K562 (cell line): ENCODE data around the gene ZCWPW1. TPM values are rescaled to one million over a fixed set of nuclear protein-coding genes. Genes with fewer than 3 reads are reported as not detected.
A peak's percentile ranks its signal among the peaks of the same experiment; 100 is the strongest.

Experiments used
- E2F4 ChIP-seq: sonication (generic); formaldehyde crosslinking; IDR thresholded peaks from 2 replicates; pipeline ENCODE4 v1.8.0; 2022; ENCODE audit warnings: mild to moderate bottlenecking, low read depth, missing genetic modification reagents
- HDAC1 ChIP-seq, 2 experiments: fragments of 450-650 bp; IDR thresholded peaks; 2 replicates each; pipeline ENCODE4 v1.6.1; 2016 to 2017; ENCODE audit warnings: inconsistent platforms in 1 of 2, mild to moderate bottlenecking in 1 of 2, moderate library complexity in 1 of 2
- PCBP1 ChIP-seq: fragments of 200-400 bp; formaldehyde crosslinking; IDR thresholded peaks from 2 replicates; pipeline ENCODE4 v1.6.1; 2018; ENCODE audit warnings: mild to moderate bottlenecking, low read depth, low read length; ENCODE audit not compliant: poor library complexity, severe bottlenecking
- PHF21A ChIP-seq: fragments of 450-650 bp; IDR thresholded peaks from 2 replicates; pipeline ENCODE4 v1.6.1; 2017; ENCODE audit warnings: low read depth, borderline replicate concordance
- PRMT5 ChIP-seq: sonication (generic); formaldehyde crosslinking; IDR thresholded peaks from 2 replicates; pipeline ENCODE4 v1.5.0; 2020; ENCODE audit warnings: missing genetic modification reagents
- RBM15 ChIP-seq: fragments of 200-400 bp; formaldehyde crosslinking; IDR thresholded peaks from 2 replicates; pipeline ENCODE4 v1.6.1; 2018; ENCODE audit warnings: mild to moderate bottlenecking, low read length, moderate library complexity; ENCODE audit not compliant: insufficient read depth
- REST ChIP-seq, 2 experiments: fragments of 450-650 bp; formaldehyde crosslinking in 1 of 2; IDR thresholded peaks; 2 replicates each; pipeline versions ENCODE4 v1.4.0 to v1.6.1; 2014 to 2020; ENCODE audit warnings: mild to moderate bottlenecking in 2 of 2, borderline replicate concordance in 1 of 2, low read depth in 1 of 2
- STAG1 ChIP-seq: sonication (generic); formaldehyde crosslinking; IDR thresholded peaks from 2 replicates; pipeline ENCODE4 v1.5.0; 2020; ENCODE audit warnings: missing genetic modification reagents, borderline replicate concordance
- TEAD2 ChIP-seq: fragments of 450-650 bp; IDR thresholded peaks from 2 replicates; pipeline ENCODE4 v1.6.1; 2016; ENCODE audit warnings: missing genetic modification characterization, control low read depth, missing compliant biosample characterization
- YBX1 ChIP-seq: fragments of 450-650 bp; IDR thresholded peaks from 2 replicates; pipeline ENCODE4 v1.7.1; 2016; ENCODE audit warnings: mild to moderate bottlenecking
- ZNF282 ChIP-seq: sonication (generic); formaldehyde crosslinking; IDR thresholded peaks from 2 replicates; pipeline ENCODE4 v1.8.1; 2023; ENCODE audit warnings: missing genetic modification reagents
- ZSCAN29 ChIP-seq: fragments of 450-650 bp; IDR thresholded peaks from 2 replicates; pipeline ENCODE4 v1.6.1; 2017
- polyA plus RNA-seq, 8 experiments: library from polyadenylated mRNA; depleted of rRNA in 4 of 8; stranded (reverse) in 5 of 8; unstranded in 3 of 8; fragments of >200 nt; fragmentation: Nextera tagmentation in 2 of 8; fragmentation: Illumina TruSeq in 1 of 8; extraction: Ambion mirVana in 2 of 8; extraction: Trizol in 1 of 8; gene quantifications; 2 replicates each; pipeline versions ENCODE4 v1.2.1 to v1.2.3, GENCODE V29; 2011 to 2014; ENCODE audit warnings: inconsistent platforms in 1 of 8, missing spikeins in 1 of 8
- total RNA-seq, 7 experiments: library from RNA; depleted of rRNA in 6 of 7; stranded (reverse); fragments of >200 nt in 6 of 7; fragmentation: Illumina TruSeq in 2 of 7; extraction: Trizol in 2 of 7; gene quantifications; 2 replicates each; pipeline versions ENCODE4 v1.2.1 to v1.2.3, GENCODE V29; 2011 to 2021; ENCODE audit warnings: low replicate concordance in 1 of 7
- TF ChIP-seq, protein P1 (sequence below): sonication (generic); formaldehyde crosslinking; IDR thresholded peaks from 2 replicates; pipeline ENCODE4 v1.9.0; 2022; ENCODE audit warnings: mild to moderate bottlenecking, missing genetic modification reagents

Gene ZCWPW1
- total and polyA plus RNA-seq, 9 of the 15 experiments (the other 6 are each of a cell fraction or from before 2014, with no cell fraction given) = 0.18 to 1.7 (median 1.2) TPM

DNA sequence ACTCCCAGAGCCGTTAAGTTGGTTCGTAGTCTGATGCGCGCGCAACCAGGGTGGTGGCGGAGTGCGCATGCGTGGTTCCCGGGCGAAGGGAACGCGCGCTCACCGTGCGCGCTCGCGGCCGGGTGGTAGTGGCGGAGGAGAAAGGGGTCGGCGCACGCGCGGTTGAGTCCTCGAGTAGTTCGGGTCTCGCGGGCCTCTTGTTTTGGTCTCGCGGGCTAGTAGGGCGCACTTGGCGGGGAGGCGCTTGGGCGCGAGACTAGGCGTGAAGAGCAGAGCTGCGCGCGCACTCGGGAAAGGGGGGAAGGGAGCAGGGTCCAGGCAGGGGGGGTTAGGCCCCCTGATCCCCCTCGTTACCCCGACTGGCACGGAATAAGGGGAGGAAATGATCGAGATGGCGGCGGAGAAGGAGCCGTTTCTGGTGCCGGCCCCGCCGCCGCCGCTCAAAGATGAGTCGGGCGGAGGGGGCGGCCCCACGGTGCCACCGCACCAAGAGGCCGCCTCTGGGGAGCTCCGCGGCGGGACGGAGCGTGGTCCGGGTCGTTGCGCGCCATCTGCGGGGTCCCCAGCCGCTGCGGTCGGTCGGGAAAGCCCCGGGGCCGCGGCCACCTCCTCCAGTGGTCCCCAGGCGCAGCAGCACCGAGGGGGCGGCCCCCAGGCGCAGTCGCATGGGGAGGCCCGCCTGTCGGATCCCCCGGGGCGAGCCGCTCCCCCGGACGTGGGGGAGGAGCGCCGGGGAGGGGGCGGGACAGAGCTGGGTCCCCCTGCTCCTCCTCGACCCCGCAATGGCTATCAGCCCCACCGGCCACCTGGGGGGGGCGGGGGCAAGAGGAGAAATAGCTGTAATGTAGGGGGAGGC, 1.4 kb upstream of the ZCWPW1 start, which contains the start of gene MEPCE (continued):
- no peak for TF ChIP-seq REST (IDR thresholded peaks at IDR 0.05; ENCODE audit: borderline replicate concordance)
- peak; percentile 71 for TF ChIP-seq REST (CRISPR knock-in tag; IDR thresholded peaks at IDR 0.05; ENCODE audit: low read depth)
- TF ChIP-seq PRMT5 (CRISPR knock-in tag) = 0 out of 2 replicates have a peak, but pooled peaks have one; percentile 52
- TF ChIP-seq RBM15 = no peak
- 0 out of 2 replicates have a peak, but pooled peaks have one; percentile 77 for TF ChIP-seq ZNF282 (CRISPR knock-in tag)
- TF ChIP-seq YBX1 = no peak
- TF ChIP-seq ZSCAN29 = 0 out of 2 replicates have a peak, but pooled peaks have one; percentile 59
- TF ChIP-seq PCBP1 = peak; percentile 88
- no peak for TF ChIP-seq TEAD2 (tag)
- TF ChIP-seq, protein P1, sequence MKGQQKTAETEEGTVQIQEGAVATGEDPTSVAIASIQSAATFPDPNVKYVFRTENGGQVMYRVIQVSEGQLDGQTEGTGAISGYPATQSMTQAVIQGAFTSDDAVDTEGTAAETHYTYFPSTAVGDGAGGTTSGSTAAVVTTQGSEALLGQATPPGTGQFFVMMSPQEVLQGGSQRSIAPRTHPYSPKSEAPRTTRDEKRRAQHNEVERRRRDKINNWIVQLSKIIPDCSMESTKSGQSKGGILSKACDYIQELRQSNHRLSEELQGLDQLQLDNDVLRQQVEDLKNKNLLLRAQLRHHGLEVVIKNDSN (CRISPR knock-in tag) = 0 out of 2 replicates have a peak, but pooled peaks have one; percentile 19
- no peak for TF ChIP-seq STAG1
- TF ChIP-seq HDAC1 (IDR thresholded peaks at IDR 0.05) = peak in 1 of 2 experiments; percentile 28; a peak in 1 of 4 replicates
- TF ChIP-seq E2F4 (CRISPR knock-in tag) = no peak
- TF ChIP-seq PHF21A = no peak
